HG03095 (cell line): ENCODE data around the gene SFT2D1.

Source experiments
- ATAC-seq: cut with Tn5 transposase; IDR thresholded peaks from one replicate; pipeline ENCODE4 v1.9.1; 2021; ENCODE audit warnings: moderate library complexity; ENCODE audit not compliant: unreplicated experiment

Gene SFT2D1

GRCh38 chr6:166307082-166308032 is 35.0 kb downstream of the SFT2D1 start:
- peak; percentile 16 for ATAC-seq

DNA sequence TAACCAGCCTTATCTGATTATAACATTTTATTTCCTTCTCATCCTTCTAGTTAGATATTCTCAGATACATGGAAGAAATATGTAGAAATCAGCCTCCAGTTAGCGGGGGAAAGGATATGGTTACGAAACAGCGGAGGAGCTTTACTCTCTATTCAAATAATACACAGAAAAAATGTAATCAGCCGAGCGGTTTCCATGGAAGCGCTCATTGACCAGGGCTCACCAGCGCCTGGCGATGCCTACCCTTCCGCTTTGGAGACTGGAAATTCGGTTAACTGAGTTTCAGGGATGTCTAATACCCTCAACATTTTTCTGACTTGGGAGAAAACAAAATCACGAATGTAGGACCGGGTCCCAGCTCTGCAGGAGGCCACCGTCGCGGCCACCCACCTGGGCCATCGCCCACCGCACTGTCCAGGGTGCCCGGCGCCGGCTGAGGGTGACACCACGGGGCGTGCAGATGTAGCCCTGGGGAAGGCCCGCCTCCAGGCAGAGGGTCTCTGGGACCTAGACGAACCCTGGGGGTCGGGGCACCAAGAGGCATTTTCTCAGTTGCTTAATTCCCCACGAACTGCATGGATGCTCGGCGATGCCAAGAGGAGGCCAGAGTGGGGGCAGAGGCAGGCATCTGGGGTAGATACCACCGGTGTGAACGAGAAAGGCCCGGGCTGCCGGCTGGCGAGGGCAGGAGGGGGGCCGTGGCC is 35.8 kb downstream of the SFT2D1 start:
- no peak for ATAC-seq

DNA sequence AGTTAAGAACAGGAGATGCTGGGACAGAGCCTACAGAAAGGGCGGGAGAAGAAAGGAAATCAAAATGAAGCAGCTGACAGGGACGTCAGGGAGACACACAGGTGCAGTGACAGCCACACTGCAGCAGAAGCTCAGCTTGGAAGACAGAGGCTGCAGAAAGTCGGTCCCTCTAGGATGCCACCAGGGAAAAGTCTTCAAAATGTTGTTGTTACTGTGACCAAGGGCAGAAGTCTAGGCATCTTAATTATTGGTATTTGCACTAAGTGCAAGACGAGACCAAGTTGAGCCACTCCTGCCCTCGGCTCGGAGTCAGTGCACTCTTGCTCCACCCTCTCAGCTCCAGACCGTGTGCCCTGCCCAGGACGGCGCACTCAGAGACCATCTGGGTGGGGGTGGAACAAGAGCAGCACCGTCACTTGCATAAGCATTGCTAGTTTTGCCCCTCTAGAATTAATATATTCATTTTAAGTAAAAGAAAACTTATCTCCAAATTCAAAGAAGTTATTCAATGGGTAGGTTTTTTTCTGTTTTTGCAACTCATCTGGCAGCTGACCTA is 36.7 kb downstream of the SFT2D1 start:
- ATAC-seq, result no peak

GRCh38 chr6:166304106-166304505 is 38.2 kb downstream of the SFT2D1 start:
- ATAC-seq, result no peak

- ATAC-seq, result no peak
These were observed 40.5 kb downstream of the SFT2D1 start for GRCh38 chr6:166301611-166302529.

- no peak for ATAC-seq
These were observed 41.9 kb downstream of the SFT2D1 start for GRCh38 chr6:166300357-166300987.

DNA sequence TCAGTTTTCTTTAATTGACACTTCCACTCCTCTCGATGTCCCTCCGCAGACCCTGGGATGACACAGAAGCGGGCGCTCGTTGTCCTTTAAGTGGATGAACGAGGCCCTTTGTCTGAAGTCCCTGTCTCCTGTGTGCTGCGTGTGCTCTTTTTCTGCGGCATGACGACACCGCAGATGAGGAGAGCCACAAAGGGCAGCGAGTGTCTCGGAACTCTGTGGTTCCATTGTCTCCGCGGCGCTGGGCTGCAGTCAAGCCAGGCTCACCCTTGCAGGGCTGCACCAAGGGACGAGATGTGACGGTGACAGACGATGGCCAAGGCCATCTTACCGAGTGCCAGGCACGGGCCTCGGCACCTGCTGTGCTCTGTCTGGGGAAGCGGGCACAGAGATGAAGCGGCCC is 44.7 kb downstream of the SFT2D1 start:
- no peak for ATAC-seq

DNA sequence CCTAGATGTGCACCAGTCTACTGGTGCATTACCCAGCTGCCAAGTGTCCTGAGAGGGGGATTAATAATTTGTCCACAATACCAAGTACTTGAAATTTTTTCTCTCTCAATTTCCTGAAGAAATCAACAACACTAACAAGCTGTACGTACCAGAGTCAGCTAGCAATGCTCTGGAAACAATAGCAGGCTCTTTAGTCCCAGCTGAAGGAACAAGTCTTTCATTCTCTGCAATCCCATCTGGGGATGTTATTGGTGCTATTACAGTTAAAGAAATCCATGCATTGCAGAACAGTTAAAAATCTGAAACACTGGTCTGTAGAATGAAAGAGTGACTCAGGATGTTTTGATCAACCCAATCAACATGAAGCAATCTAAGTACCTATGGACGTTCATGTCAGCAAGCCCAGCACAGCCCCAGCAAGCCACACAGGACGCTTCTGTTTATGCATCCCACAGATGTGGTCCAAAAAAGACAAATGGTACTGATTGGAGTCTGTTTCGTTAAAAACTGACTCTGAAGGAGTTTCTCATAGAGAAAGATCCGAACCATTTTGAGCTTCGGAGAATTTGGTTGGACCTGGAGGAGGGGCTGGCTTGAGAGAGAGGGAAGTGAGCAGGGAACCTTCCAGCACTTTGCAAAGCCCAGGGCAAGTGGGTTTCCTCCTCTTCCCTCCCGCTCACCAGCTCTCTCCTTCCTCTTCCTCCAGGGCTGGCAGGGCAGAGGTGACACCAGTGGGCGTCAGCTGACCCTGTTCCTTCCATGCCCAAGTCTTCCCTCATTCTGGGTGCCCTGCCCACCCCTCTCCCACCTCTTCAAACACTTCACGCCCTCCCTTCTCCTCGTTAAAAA is 46.1 kb downstream of the SFT2D1 start:
- no peak for ATAC-seq

DNA sequence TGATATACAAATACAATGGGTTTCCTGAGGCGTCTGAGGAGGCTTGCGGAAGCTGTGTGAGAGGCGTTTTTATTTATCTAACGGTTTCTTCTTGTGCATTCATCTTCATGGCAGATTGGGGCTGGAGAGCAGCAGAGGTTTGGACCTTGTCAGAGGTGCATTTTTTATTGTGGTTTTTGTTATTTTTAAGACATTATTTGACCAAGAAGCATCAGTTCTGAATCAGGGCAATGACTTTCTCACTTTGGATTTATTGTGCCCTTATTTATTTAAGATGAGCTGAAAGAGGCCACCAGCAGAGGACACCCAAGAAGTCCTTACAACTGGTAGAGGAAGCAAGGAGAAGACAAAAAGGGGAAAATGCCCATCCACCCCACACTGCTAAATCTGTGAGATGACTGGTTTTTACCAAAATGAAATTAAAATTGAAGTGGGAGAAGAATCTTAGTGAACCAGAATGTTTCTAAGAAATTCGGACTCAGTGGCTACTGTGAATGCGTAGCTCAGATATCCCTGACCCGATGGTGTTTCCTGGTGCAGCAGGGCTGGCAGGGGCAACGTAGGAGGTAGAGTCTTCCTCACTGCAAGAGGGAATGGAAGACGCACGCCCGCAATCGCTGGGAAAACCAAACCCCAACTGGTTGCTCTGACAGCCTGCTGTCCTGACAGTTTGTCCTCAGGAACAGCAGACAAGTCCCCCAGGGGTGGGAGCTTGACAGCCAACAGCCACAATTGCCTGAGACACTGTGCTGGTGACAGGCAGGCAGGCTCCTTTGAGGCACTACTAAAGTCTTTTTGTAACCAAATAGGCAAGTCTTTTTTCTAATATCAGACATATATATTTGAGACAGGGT is 48.4 kb downstream of the SFT2D1 start:
- no peak for ATAC-seq

GRCh38 chr6:166289207-166290060 is 52.9 kb downstream of the SFT2D1 start:
- no peak for ATAC-seq

DNA sequence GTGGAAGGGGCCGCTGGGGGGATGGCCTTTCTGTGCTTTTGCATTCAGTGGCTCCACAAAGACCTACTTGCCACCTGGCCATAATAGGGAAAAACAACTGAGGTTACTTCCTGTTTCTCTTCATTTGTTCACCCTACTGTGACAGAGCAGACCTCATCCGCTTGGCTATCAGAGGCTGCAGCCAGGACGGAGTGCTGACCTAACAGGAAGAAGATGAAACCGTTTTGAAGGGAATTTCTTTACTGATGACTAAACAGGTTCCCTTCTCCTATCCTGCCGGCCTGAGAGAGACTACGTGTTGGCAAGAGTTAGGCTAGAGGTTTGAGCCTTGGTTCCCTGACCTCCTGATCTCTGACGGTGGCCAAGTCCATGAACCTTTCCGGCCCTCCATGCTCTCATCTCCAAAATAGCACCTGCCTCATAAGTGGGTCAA is 55.5 kb downstream of the SFT2D1 start:
- peak; percentile 95 for ATAC-seq

DNA sequence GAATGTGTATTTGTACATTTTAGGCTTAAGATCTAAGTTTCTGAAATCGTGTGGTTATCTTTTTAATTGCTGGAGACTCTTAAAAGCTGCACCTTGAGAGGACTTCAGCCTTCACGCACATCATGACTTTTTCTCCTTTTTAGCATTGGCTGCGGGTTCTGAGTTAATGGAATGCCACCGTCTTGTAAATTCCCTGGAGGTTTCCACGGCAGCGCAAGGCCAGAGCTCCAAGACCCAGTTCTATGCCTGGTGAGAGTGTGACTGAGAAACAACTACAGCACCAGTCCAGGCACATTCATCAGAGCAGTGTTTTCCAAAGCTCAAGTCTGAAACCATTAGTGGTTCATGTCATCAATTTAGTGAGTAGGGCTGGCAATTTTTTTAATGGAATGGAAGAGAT is 57.1 kb downstream of the SFT2D1 start:
- ATAC-seq, result no peak

DNA sequence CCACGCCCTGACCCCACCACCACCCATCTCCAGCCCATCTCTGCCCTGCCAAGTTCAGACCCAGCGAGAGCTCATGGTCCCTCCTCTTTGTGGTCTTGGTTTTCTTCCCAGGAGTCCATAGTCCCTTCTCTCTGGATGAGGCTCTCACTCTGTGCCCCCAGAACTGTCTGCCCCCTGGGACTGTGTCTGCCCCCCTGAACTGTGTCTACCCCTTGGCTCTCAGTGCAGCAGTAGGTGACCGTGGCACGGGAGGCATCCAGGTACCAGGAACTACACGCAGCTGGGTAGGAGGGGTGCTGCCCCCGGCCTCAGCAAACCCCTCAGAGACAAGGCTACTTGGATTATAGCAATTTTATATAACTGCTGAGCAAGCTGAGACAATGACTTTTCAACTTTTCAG is 57.7 kb downstream of the SFT2D1 start:
- ATAC-seq, result no peak

DNA sequence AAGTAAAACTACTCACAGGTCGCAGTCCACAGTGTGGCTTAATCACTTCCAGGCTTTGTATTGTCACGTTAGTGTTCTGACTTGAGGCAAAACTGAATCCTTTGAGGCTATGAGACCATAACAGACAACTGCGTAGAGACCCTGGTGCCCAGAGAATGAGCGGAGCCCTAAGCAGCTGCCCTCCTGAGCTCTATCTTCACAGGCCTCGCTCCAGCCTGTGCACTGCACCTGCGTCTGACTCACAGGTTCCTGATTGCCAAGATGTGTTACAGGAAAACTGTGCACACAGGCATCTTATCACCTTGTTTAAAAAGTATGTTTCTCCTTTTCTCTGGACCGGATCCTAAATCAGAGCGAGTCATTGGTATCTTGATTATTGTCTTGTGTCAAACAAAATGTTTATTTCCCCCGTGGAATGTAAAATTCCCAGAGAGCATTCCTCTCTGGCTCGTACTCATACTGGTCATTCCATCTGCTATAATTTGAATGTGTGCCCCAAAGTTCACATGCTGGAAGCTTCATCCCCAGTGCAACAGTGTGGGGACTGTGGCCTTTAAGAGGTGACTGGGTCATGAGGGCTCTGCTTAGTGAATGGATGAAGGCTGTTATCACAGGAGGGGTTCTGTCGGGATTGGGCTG is 59.8 kb downstream of the SFT2D1 start:
- no peak for ATAC-seq

DNA sequence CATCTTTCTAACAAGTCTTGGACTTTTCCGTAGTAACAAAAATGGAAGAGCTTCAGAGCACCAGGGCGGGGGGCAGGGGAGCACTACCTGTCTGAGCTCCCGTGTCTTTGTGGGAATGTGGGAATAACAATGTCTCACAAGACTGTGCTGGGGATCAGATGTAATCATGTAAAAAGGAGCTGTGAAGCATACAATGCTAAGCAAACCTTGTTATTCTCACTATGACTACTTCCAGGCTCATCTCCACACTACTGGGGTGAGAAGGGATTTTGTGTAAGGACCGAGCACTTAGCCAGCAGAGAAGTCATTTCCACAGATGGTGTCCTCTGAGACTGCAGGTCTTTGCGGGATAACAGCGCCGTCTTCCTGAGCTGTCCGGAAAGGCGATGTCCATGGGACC is 61.2 kb downstream of the SFT2D1 start:
- no peak for ATAC-seq

GRCh38 chr6:166279393-166279679 is 63.0 kb downstream of the SFT2D1 start:
- no peak for ATAC-seq
